CD8-positive, alpha-beta memory T cell (primary cell): ENCODE data around the gene CCDC106. TPM values are rescaled to one million over a fixed set of nuclear protein-coding genes. Genes with fewer than 3 reads are reported as not detected.

Source experiments
- CTCF ChIA-PET: fragments of 350-600 bp; sonication (Branson Sonifier 250); formaldehyde crosslinking; loops from one replicate; lab custom pipeline; 2021; ENCODE audit warnings: antibody characterized with exemption; lab: Charles Lee
- POLR2A ChIA-PET: fragments of 350-600 bp; sonication (Branson Sonifier 250); formaldehyde crosslinking; loops from one replicate; lab custom pipeline; 2021; ENCODE audit warnings: antibody characterized with exemption; lab: Charles Lee
- DNase-seq, 5 donors: peaks; one replicate each; pipeline versions ENCODE4 v3.0.0 to v3.0.0-alpha.2; 2020 to 2022; ENCODE audit warnings: mixed read lengths in 1 of 5
- H3K27ac ChIP-seq: one replicate; pipeline ENCODE4 v1.7.0; 2013; ENCODE audit warnings: low read depth, mild to moderate bottlenecking, low read length, moderate library complexity
- H3K27me3 ChIP-seq: 2 replicates; pipeline ENCODE4 v1.7.0; 2013; ENCODE audit warnings: low read length, mild to moderate bottlenecking; ENCODE audit not compliant: insufficient read depth, poor library complexity, severe bottlenecking
- H3K36me3 ChIP-seq: 2 replicates; pipeline ENCODE4 v1.7.0; 2013; ENCODE audit warnings: mild to moderate bottlenecking, low read length, moderate library complexity; ENCODE audit not compliant: insufficient read depth
- H3K4me1 ChIP-seq: 2 replicates; pipeline ENCODE4 v1.7.0; 2013; ENCODE audit warnings: mild to moderate bottlenecking, low read length, moderate library complexity; ENCODE audit not compliant: insufficient read depth
- H3K4me3 ChIP-seq: 2 replicates; pipeline ENCODE4 v1.7.0; 2013; ENCODE audit warnings: mild to moderate bottlenecking, low read length
- H3K9me3 ChIP-seq: 2 replicates; pipeline ENCODE4 v1.7.0; 2013; ENCODE audit warnings: mild to moderate bottlenecking, low read length
- H3K27ac Mint-ChIP-seq, 8 donors: one replicate each; pipeline ENCODE4 v1.8.0; 2020 to 2021; ENCODE audit warnings: mixed read lengths in 8 of 8, mild to moderate bottlenecking in 6 of 8, inconsistent platforms in 3 of 8, moderate library complexity in 3 of 8
- H3K27me3 Mint-ChIP-seq, 2 donors: one replicate each; pipeline ENCODE4 v1.8.0; 2020 to 2021; ENCODE audit warnings: mixed read lengths in 2 of 2, mild to moderate bottlenecking in 1 of 2, moderate library complexity in 1 of 2
- H3K36me3 Mint-ChIP-seq, 3 donors: one replicate each; pipeline ENCODE4 v1.8.0; 2020 to 2021; ENCODE audit warnings: mixed read lengths in 3 of 3, inconsistent platforms in 1 of 3, mild to moderate bottlenecking in 1 of 3
- H3K4me1 Mint-ChIP-seq, 3 donors: one replicate each; pipeline ENCODE4 v1.8.0; 2020 to 2021; ENCODE audit warnings: mixed read lengths in 3 of 3, inconsistent platforms in 1 of 3, mild to moderate bottlenecking in 1 of 3
- H3K4me3 Mint-ChIP-seq, 7 donors: one replicate each; pipeline ENCODE4 v1.8.0; 2020 to 2021; ENCODE audit warnings: mixed read lengths in 7 of 7, mild to moderate bottlenecking in 6 of 7, moderate library complexity in 4 of 7, inconsistent platforms in 2 of 7
- H3K9me3 Mint-ChIP-seq, 5 donors: one replicate each; pipeline ENCODE4 v1.8.0; 2020 to 2022; ENCODE audit warnings: mixed read lengths in 5 of 5, mild to moderate bottlenecking in 3 of 5, moderate library complexity in 2 of 5, inconsistent platforms in 1 of 5
- polyA plus RNA-seq: library from polyadenylated mRNA; unstranded; fragments of 300-500 nt; fragmentation: Illumina TruSeq; gene quantifications from one replicate; pipeline ENCODE4 v1.2.3, GENCODE V29; 2021
- total RNA-seq, 2 experiments: library from RNA; stranded (reverse); gene quantifications; one replicate each; pipeline ENCODE4 v1.2.3, GENCODE V29; 2021

Gene CCDC106
- total and polyA plus RNA-seq, 3 experiments from 2014 or later: 0.54 to 2.2 (median 2.0) TPM

DNA sequence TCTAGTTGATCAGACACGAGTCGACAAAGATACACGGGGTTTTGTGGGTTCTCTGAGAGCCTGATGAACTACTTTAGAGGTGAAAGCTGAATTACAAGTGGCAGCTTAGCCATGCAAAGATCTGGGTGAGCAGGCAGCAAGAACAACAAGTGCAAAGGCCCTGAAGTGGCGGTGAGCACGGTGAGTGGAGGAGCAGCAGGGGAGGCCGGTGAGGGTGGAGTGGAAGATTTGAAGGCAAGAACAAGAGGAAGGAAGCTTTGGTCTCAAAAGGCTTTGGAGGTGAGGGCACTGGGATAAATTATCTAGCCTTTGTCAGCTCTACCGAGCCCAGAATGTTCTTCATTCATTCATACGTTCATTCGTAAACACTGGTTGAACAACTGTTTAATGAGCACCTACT, 41.2 kb upstream of the CCDC106 start:
- no peaks in the 10 kb centered on the region for H3K9me3 ChIP-seq
- H3K27me3 ChIP-seq: no peaks in the 10 kb centered on the region
- H3K36me3 ChIP-seq: peaks cover 6% of the 10 kb centered on the region
- ChIA-PET POLR2A (interaction anchor here (0.8 to 2.0 kb wide), 5 partner anchors 17 to 48 kb away, joined by 3 to 9 read pairs (median 3); partner anchors contain the start of gene ZNF784), CTCF (interaction anchor here (1.0 to 3.3 kb wide), 18 partner anchors 8 to 140 kb away, joined by 3 to 67 read pairs (median 8); partner anchors contain the start of genes U2AF2 and ZNF784)
- H3K36me3 Mint-ChIP-seq: peaks cover 4 to 55% (median 8%) of the 10 kb centered on the region in 3 donors
- H3K4me1 Mint-ChIP-seq: peaks cover 50 to 70% (median 69%) of the 10 kb centered on the region in 3 donors
- H3K4me1 ChIP-seq: peaks cover 26% of the 10 kb centered on the region
- no peak overlapping the region for H3K4me3 ChIP-seq
- no peaks in the 10 kb centered on the region for H3K27me3 Mint-ChIP-seq
- H3K4me3 Mint-ChIP-seq: peak overlapping the region; percentile 13 to 93 (median 89)
- H3K9me3 Mint-ChIP-seq: no peaks in the 10 kb centered on the region
- peak overlapping the region; percentile 43 to 98 (median 94) for H3K27ac Mint-ChIP-seq
- DNase-seq: no peak
- H3K27ac ChIP-seq: peak overlapping the region; percentile 80

DNA sequence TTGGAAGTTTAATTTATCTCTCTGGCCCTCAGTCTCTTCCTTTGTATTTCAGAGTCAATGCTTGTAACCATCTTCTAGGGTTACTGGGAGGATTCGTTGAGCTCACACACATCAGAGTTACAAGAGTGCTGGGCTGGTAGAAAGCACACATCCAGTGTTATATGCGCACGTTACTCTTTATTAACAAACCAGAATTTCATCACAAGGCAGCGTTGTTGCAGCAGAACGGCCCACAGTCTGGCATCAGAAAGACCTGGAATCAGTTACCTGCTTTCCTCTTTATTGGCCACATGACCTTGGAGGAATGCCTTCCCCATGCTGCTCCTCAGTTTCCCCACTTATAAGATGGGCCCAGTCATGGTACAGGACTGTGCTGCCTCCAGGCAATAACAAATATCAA, 38.7 kb upstream of the CCDC106 start:
- no peaks in the 10 kb centered on the region for H3K27me3 ChIP-seq
- no peak for DNase-seq
- POLR2A ChIA-PET: no interaction called here
- H3K4me1 ChIP-seq: peaks cover 26% of the 10 kb centered on the region
- no peaks in the 10 kb centered on the region for H3K9me3 ChIP-seq
- no peak overlapping the region for H3K4me3 Mint-ChIP-seq
- H3K4me3 ChIP-seq: no peak overlapping the region
- H3K36me3 Mint-ChIP-seq: peaks cover 4 to 63% (median 8%) of the 10 kb centered on the region in 3 donors
- H3K27ac ChIP-seq: no peak overlapping the region
- H3K36me3 ChIP-seq: peaks cover 6% of the 10 kb centered on the region
- H3K4me1 Mint-ChIP-seq: peaks cover 50 to 73% (median 72%) of the 10 kb centered on the region in 3 donors
- no peaks in the 10 kb centered on the region for H3K9me3 Mint-ChIP-seq
- H3K27ac Mint-ChIP-seq: peak overlapping the region in 2 of 8 donors; percentile 54 to 72
- H3K27me3 Mint-ChIP-seq: no peaks in the 10 kb centered on the region
- CTCF ChIA-PET: interaction anchor here (1.4 kb wide), 1 partner anchor 14 kb away, joined by 4 read pairs; the partner anchor contains the start of gene ZNF784

DNA sequence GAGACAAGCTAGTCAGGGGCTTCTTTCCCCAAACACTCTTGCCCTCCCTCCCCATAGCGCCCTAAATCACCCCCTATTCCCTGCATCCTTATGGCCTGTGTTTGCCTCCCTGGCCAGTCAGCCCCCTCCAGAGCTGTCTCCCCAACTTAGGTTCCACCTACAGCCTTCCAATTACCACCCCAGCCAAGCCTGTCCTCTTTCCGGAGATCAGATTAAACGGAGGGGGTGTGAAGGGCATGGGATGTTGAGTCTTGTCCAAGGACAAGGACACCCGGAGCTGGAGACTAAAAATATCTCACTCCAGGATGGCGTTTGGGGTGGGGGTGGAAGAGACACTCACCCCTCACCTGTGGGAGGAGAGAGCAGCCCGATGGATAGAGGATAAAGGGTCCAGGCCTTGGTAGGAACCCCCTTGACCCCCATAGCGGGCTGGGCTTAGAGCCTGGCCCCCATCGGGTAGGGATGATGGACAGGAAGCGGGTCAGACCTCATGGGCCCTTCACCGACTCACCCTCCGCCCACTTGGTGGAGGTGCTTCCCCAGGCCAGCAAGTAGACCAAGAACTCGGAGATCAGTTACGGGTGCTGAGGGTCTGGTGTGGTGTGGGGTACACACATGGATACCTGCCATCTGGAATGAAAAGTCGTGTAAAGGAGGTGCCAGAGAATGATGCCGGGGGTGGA, 36.6 kb upstream of the CCDC106 start:
- Histone ChIP-seq H3K4me3 (no peak overlapping the region), H3K9me3 (no peaks in the 10 kb centered on the region), H3K4me1 (peaks cover 13% of the 10 kb centered on the region), H3K27ac (no peak overlapping the region), H3K36me3 (peaks cover 6% of the 10 kb centered on the region), H3K27me3 (no peaks in the 10 kb centered on the region)
- Mint-ChIP-seq H3K27me3 (no peaks in the 10 kb centered on the region), H3K36me3 (peaks cover 4 to 61% (median 8%) of the 10 kb centered on the region in 3 donors), H3K27ac (peak overlapping the region in 3 of 8 donors; percentile 19 to 75 (median 46)), H3K4me1 (peaks cover 36 to 60% (median 57%) of the 10 kb centered on the region in 3 donors), H3K4me3 (peak overlapping the region in 1 of 7 donors; percentile 18), H3K9me3 (no peaks in the 10 kb centered on the region)
- ChIA-PET CTCF (interaction anchor here (0.9 kb wide), 1 partner anchor 108 kb away, joined by 3 read pairs; no protein-coding TSS in a partner anchor), POLR2A (no interaction called here)
- DNase-seq: no peak

DNA sequence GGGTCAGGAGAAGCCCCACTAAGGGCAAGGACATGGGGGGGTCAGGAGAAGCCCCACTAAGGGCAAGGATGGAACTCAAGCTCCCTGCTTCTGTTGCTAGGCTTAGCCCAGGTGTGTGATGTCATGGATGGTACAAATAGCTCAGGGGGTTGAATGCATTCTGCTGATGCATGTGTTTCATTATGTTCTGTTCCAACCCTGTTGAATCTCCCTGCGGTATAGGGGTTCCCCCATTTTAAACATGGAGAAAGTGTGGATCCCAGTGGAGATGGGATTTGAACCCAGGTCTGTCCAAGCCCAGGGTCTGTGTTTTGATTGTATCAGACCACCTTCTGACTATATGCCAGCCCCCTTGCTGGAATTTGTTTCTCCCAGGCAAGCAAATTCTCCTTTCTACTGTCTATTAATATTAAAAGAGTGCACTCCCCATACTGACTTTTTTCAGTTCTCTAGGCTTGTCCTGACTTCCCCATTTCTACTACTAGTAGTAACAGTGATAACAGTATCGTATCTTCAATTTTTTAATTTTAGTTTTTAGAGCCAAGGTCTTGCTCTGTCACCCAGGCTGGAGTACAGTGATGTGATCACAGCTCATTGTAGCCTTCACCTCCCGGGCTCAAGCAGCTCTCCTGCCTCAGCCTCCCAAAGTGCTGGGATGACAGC, 35.9 kb upstream of the CCDC106 start:
- Mint-ChIP-seq H3K27ac (peak overlapping the region in 6 of 8 donors; percentile 9 to 72 (median 42)), H3K4me3 (no peak overlapping the region), H3K9me3 (no peaks in the 10 kb centered on the region), H3K4me1 (peaks cover 30 to 53% (median 51%) of the 10 kb centered on the region in 3 donors), H3K36me3 (peaks cover 4 to 62% (median 8%) of the 10 kb centered on the region in 3 donors), H3K27me3 (no peaks in the 10 kb centered on the region)
- CTCF ChIA-PET: no interaction called here
- POLR2A ChIA-PET: no interaction called here
- H3K36me3 ChIP-seq: peaks cover 6% of the 10 kb centered on the region
- no peak overlapping the region for H3K27ac ChIP-seq
- H3K4me3 ChIP-seq: no peak overlapping the region
- H3K27me3 ChIP-seq: no peaks in the 10 kb centered on the region
- H3K4me1 ChIP-seq: peaks cover 6% of the 10 kb centered on the region
- no peaks in the 10 kb centered on the region for H3K9me3 ChIP-seq
- DNase-seq: no peak

DNA sequence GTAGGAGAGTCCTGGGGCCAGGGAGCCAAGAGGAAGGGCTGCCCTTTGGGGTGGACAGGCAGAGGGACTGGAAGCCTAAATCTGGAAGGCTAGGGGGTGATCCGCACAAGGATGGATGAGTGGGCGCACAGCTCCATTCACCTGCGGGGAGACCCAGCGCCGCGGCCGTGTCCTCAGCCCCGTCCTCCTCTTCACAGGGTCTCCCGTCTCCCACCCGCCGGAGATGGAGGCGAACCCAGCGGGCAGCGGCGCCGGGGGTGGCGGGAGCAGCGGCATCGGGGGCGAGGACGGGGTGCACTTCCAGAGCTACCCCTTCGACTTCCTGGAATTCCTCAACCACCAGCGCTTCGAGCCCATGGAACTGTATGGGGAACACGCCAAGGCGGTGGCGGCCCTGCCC, 34.6 kb upstream of the CCDC106 start:
- Histone ChIP-seq H3K27ac (no peak overlapping the region), H3K9me3 (no peaks in the 10 kb centered on the region), H3K4me3 (no peak overlapping the region), H3K36me3 (peaks cover 6% of the 10 kb centered on the region), H3K27me3 (no peaks in the 10 kb centered on the region), H3K4me1 (no peaks in the 10 kb centered on the region)
- DNase-seq: no peak
- H3K36me3 Mint-ChIP-seq: peaks cover 4 to 60% (median 9%) of the 10 kb centered on the region in 3 donors
- no peak overlapping the region for H3K4me3 Mint-ChIP-seq
- POLR2A ChIA-PET: no interaction called here
- H3K27ac Mint-ChIP-seq: peak overlapping the region in 1 of 8 donors; percentile 47
- CTCF ChIA-PET: interaction anchor here (0.5 kb wide), 1 partner anchor 18 kb away, joined by 3 read pairs; no protein-coding TSS in a partner anchor
- no peaks in the 10 kb centered on the region for H3K9me3 Mint-ChIP-seq
- H3K4me1 Mint-ChIP-seq: peaks cover 24 to 42% (median 41%) of the 10 kb centered on the region in 3 donors
- no peaks in the 10 kb centered on the region for H3K27me3 Mint-ChIP-seq

DNA sequence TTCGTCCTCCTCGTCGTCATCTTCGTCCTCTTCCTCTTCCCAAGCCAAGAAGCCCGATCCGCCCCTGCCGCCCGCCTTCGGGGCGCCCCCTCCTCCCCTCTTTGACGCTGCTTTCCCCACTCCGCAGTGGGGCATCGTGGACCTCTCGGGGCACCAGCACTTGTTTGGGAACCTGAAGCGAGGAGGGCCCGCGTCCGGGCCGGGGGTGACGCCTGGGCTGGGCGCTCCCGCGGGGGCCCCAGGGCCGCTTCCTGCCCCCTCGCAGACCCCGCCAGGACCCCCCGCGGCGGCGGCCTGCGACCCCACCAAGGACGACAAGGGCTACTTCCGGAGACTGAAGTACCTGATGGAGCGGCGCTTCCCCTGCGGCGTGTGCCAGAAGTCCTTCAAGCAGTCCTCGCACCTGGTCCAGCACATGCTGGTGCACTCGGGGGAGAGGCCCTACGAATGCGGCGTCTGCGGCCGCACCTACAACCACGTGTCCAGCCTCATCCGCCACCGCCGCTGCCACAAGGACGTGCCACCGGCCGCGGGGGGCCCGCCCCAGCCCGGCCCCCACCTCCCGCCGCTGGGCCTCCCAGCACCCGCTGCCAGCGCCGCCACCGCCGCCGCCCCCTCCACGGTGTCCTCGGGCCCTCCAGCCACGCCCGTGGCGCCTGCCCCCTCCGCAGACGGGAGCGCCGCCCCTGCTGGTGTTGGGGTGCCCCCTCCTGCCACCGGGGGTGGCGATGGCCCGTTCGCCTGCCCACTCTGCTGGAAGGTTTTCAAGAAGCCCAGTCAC, 33.9 kb upstream of the CCDC106 start:
- peaks cover 22 to 36% (median 36%) of the 10 kb centered on the region in 3 donors for H3K4me1 Mint-ChIP-seq
- H3K36me3 Mint-ChIP-seq: peaks cover 4 to 54% (median 11%) of the 10 kb centered on the region in 3 donors
- H3K27me3 Mint-ChIP-seq: no peaks in the 10 kb centered on the region
- no peak overlapping the region for H3K4me3 ChIP-seq
- H3K27ac Mint-ChIP-seq: no peak overlapping the region
- POLR2A ChIA-PET: no interaction called here
- no peak overlapping the region for H3K27ac ChIP-seq
- CTCF ChIA-PET: interaction anchor here (0.5 kb wide), 1 partner anchor 18 kb away, joined by 3 read pairs; no protein-coding TSS in a partner anchor
- no peaks in the 10 kb centered on the region for H3K9me3 Mint-ChIP-seq
- peaks cover 6% of the 10 kb centered on the region for H3K36me3 ChIP-seq
- no peak overlapping the region for H3K4me3 Mint-ChIP-seq
- no peaks in the 10 kb centered on the region for H3K9me3 ChIP-seq
- DNase-seq: no peak
- H3K27me3 ChIP-seq: no peaks in the 10 kb centered on the region
- no peaks in the 10 kb centered on the region for H3K4me1 ChIP-seq

DNA sequence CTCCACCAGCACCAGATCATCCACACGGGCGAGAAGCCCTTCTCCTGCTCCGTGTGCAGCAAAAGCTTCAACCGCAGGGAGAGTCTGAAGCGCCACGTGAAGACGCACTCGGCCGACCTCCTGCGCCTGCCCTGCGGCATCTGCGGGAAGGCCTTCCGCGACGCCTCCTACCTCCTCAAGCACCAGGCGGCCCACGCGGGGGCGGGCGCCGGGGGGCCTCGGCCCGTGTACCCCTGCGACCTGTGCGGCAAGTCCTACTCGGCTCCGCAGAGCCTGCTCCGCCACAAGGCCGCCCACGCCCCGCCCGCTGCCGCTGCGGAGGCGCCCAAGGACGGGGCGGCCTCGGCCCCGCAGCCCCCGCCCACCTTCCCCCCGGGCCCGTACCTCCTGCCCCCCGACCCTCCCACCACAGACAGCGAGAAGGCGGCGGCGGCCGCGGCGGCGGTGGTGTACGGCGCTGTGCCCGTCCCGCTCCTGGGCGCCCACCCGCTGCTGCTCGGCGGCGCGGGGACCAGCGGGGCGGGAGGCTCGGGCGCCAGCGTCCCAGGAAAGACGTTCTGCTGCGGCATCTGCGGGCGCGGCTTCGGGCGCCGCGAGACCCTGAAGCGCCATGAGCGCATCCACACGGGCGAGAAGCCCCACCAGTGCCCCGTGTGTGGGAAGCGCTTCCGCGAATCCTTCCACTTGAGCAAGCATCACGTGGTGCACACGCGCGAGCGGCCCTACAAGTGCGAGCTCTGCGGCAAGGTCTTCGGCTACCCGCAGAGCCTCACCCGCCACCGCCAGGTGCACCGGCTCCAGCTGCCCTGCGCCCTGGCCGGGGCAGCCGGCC, 33.1 kb upstream of the CCDC106 start:
- Histone ChIP-seq H3K27ac (no peak overlapping the region), H3K4me1 (no peaks in the 10 kb centered on the region), H3K36me3 (peaks cover under 1% of the 10 kb centered on the region), H3K4me3 (no peak overlapping the region), H3K9me3 (no peaks in the 10 kb centered on the region), H3K27me3 (no peaks in the 10 kb centered on the region)
- ChIA-PET POLR2A (interaction anchor here (0.5 kb wide), 1 partner anchor 20 kb away, joined by 6 read pairs; no protein-coding TSS in a partner anchor), CTCF (interaction anchor here (0.7 kb wide), 1 partner anchor 17 kb away, joined by 3 read pairs; no protein-coding TSS in a partner anchor)
- H3K4me3 Mint-ChIP-seq: no peak overlapping the region
- H3K27me3 Mint-ChIP-seq: no peaks in the 10 kb centered on the region
- H3K9me3 Mint-ChIP-seq: no peaks in the 10 kb centered on the region
- peaks cover under 1 to 48% (median 7%) of the 10 kb centered on the region in 3 donors for H3K36me3 Mint-ChIP-seq
- no peak overlapping the region for H3K27ac Mint-ChIP-seq
- no peak for DNase-seq
- peaks cover 20 to 35% (median 34%) of the 10 kb centered on the region in 3 donors for H3K4me1 Mint-ChIP-seq
